GM18519 (cell line): ENCODE measurements around the gene CAPN13.

Experiments
- ATAC-seq: cut with Tn5 transposase; IDR thresholded peaks from one replicate; pipeline ENCODE4 v1.9.1; 2021; ENCODE audit warnings: mild to moderate bottlenecking, moderate library complexity; ENCODE audit not compliant: unreplicated experiment, low FRiP score

CAPN13 gene

DNA sequence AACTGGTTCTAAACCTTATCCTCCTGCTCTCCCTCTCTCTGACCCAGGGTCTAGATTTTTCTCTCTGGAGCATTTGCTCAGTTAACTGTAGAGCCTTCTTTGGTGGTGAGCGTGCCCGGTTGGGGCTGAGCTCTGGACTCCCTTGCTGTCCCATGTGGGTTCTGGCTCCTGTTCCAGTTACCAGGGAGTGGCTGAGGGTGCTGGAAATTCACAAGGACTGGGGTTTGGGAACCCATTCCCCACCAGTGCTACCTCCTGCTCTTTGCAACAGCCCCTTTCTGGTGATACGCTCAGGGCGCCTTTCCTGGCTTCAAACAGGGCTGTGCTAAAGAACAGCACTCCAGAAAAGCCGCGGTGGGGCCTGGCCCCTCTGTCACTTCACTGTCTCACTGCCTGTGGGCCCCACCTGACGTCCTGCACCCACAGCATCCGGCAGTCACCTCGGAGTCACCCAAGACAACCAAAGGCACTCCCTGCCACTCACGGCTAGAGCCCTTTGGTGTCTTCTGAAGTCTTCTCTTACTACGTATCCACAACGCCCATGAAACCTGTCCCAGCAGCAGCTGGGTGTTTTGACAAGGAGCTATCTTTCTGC is 41.3 kb downstream of the CAPN13 start:
- ATAC-seq: no peak

DNA sequence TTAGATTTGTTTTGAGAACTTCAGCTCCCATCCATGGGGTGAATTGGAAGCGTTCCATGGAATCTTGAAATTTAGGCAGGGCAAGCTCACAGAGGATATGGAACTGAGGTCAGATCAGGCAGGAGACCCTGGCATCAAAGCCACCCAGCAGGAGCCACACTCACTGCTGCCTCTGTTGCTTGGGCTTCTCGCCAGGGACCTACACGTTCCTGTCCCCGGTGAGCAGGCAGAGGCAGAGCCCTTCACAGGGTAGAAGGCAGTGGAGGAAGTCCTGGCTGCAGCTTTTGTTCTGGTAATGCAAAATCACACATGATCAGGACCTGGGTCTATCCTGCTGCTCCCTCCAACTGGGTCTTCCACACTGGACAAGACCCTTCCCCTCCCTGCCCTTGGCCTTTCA is 42.1 kb downstream of the CAPN13 start:
- ATAC-seq: no peak

DNA sequence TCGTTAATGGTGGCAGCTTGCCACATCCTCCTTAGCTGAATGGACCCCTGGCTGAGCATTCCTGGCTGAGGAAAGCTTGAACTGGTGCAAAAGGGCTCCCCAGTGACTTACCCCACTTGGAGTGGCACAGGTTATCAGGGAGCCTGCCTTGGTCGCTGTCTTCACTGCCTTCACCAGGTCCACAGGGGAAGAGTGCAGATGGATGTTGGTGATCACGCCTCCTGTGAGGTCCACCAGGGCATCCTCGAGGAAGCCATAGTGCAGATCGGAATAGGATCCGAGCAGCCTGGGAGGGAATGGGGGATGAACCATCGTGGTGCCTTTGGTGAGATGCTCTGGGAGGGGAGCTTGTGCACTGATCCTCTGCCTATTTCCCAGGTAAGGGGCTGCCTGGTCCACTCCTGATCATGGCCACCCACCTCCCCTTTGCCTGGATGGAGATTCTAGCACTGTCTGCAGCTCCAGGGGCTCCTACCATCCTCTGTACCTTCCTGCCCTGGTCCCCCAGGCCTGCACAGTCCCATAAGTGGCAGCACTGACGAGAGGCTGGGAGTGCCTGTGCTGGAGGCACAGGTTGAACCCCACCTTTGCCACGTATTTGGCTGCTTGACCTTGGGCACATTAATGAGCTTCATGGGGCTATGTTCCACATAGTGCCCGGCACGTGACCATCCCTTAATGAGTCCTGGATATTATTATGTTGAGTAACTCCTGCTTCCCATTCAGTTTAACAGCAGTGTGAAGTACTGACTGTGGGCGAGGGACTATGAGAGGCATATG is 43.0 kb downstream of the CAPN13 start:
- ATAC-seq: no peak

DNA sequence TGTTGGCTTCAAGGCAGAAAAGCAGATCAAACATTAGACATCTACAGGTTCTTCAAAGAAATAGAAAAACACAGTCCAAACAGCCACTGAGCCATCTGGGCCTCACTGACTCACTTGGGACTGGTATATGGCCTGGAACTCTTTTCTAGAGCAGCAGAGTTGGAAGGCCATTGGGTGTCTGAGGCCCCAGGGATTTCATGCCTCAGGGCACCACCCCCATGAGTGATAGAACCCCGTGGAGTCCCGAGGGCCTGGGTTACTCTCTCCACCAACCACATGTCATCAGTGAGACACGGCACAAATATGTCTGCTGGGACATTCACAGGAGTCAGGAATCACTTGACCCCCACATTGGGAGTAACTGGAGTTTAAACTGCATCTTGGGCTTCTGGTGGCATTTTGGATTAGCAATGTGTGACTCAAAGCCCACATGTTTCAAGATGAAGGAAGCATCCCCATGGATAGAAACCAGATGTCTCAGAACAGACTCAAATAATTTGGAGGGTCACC is 44.0 kb downstream of the CAPN13 start:
- no peak for ATAC-seq

DNA sequence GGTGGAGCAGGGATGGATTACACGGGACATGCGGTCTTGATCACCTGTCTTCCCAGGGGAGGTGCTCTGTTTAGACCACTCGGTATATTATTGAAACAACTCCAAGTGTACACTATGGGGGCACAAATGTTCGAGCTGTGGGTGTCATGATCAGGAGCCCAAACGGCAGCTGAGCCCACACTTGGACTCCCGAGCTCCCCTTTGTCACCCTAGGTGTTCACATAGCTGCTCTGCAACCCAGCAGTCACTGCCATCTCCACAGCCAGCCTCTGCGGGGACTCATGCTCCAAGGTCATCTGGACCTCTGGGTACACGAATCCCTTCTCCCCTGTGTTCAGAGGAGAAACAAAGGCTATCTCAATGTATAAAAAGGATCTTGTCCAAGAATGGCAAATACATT is 46.0 kb downstream of the CAPN13 start:
- no peak for ATAC-seq

DNA sequence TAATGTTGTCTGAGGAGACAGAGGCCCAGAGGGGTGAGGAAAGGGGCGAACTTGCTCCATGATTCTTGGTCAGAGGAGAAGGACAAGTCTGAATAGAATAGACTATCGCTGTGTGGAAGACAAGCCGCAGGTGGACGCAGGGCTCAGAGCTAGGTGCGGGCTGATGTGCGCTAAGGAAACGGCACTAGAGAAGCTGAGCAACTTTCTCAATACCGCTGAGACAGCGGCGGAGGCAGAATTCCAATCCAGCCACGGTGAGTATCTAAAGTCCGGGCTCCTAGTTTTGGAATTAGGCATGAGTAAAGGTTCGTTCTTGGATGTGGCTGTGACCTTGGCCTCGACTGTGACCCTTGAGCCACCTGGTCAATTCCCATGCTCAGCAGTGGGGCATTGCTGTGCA is 47.8 kb downstream of the CAPN13 start:
- ATAC-seq: no peak

DNA sequence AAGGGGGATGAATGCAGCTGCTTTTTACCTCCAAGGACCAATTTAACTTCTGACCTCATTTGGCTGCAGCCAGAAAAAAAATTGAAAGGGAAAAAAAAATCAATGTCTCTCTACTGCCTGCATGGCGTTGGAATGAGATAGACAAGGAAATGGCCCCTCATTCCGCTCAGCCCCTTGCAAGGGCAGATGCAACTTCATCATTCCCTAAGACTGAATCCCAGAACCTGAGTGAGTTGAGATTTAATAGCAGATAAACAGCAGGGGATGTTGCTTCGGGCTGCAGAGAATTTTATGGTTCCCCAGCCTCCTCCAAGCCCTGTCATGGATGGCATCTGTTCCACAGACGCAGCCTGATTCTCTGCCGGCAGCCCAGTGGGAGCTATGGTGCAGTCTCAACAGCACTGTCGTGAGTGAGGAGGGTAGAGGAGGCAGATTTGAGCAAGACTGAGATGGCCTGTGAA is 49.0 kb downstream of the CAPN13 start:
- no peak for ATAC-seq

DNA sequence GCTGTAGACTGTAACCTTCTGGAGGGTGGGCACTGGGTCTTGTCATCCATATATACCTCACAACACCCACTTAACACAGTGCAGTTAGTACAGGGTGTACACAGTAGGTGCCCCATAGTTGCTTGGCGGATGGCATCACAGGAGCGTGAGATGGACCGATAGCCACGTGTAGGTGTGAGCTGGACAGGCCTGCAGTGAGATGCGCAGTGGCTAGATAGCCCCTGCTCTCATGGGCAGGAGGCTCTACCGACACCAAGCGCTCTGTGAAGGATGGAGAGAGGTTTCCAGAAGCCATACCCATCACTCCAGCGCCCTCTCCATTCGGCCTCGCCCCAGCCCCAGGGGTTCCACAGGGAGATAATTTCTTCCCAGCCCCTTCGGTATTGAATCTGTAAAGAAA is 49.5 kb downstream of the CAPN13 start:
- ATAC-seq: no peak

DNA sequence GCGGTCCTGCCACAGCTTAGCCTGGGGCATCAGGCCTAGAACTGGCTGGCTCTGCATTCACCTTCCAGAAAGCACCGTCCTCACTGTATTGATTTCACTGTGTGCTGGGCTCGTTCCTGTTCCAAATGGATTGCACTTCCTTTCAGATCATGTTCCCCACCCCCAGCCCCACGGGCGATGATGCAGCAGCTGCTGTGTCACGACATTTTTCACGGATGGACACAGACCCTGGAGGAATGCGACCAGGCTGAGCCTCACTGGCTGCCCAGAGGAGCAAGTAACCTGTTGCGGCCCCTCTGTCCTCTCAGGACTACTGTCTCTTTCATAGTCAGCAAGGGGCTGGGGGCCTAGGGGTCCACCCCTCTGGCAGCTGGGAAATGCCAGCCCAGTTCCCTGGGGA is 50.3 kb downstream of the CAPN13 start:
- no peak for ATAC-seq

DNA sequence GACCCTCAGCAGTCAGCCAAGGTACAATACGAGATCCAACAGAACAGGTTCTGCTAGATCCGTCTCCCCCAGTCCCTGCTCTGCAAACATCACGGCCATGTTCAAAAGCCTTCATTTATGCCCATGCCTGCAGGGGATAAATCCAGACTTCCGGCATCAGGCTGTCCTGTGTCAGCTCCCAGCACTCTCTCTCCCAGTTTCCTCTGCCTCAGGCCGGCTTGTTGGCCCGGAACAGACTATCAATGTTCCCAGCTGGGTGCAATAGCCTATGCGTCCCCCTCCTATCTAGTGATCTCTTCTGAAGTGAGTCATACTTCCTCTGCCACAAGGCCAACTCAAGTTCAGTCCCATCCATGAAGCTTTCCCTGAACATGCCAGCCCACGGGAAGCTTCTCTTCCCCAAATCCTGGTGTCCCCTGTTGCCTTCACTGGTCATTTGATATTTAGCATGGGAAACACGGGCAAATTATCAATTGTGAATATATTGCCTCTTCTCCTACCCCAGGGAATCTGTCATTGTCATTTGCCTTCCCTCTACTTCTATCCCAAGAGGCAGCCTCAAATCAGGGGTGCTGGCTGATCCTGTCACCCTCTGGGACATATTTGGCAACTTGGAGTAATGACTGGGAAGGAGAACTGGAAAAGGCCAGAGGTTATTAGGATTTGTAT is 51.1 kb downstream of the CAPN13 start:
- no peak for ATAC-seq

DNA sequence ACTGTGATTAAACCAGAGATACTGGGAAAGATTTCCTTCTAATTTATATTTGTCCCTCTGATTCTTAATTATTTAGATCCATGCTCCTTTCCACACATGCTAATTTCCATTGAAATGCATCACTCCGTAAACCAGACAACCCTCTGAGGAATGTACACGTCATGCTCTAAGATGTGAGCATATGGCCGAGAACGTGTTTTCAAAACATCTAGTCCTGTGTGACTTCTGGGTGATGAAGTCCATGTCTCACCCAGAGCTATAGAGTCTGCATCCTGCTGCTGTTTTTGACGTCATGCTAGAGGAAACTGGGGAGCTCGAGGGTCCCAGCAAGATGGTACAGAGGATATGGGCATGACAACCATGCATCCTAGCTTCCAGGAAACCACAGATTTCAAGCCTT is 53.6 kb downstream of the CAPN13 start:
- no peak for ATAC-seq

DNA sequence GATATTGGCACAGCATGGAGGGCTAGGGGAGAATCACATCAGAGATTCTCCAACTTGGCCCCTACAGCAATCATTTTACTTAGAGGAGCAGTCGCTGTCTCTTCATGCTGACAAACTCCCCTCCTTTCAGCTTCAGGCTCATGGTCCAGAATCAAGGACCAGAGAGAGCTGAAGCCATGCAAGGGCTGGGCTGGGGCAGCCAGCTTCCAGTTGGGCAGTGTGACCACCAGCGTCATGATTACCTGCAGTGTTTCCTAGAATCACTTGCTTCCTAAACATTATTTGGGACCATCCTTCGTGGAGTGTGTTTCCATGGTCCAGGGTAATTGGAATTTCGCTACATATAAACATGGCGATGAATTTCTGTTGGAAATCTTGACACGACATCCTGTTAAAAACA is 54.4 kb downstream of the CAPN13 start:
- no peak for ATAC-seq

DNA sequence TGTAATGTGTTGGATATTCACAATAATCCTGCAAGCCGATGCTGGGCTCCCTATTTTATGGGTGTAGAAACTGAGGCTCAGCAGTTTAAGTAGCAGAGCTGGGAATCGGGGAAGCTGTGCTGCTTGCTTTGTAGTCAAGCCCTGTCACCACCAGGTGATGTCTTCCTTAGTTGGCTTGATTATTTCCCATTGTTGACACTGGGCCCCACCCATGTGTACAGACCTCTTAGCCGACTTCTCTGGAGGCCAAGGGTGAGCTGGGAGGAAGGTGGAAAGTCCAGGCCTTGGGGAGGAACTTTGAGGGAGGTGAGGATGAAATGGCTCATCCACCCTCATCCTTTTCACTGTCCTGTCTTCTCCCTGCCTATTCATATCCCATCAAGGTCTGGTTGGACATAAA is 60.0 kb downstream of the CAPN13 start:
- no peak for ATAC-seq

DNA sequence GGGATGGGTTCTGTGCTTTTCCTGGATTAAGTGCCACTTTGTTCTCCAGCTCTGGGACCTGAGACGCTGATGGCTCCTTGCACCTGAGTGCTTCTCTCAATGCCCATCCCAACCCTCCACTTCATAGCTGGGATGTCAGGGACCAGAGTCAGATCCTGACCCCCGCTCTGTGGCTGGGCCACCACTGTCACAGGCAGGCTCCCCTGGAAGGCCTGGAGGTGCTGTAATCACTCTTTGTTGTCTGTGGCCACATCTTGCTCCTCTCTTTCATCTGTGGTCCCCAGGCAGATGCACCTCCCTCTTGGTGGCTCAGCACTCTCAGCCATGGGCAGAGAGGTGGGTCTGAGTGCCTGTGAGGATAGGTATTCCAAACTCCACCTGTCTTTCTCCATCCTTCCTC is 62.4 kb downstream of the CAPN13 start:
- ATAC-seq: no peak

DNA sequence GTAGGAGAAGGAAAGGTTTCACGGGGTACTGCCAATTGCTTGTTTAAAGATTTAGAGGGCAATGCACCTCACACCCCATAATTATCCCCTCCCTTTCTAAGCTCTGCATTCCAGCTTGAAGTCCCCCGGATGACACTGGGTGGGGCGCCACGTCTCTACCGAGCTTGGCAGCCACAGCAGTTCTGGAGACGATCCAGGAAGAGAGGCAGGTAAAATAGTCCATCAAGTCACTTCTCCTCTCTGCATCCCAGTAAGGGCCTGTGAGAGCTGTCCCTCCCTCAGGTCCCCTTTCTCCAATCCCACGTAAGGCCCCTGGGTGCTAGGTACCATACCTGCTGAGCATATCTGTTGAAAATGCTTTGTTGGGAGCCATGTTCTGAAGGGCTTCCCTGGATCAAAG is 65.7 kb downstream of the CAPN13 start:
- no peak for ATAC-seq

DNA sequence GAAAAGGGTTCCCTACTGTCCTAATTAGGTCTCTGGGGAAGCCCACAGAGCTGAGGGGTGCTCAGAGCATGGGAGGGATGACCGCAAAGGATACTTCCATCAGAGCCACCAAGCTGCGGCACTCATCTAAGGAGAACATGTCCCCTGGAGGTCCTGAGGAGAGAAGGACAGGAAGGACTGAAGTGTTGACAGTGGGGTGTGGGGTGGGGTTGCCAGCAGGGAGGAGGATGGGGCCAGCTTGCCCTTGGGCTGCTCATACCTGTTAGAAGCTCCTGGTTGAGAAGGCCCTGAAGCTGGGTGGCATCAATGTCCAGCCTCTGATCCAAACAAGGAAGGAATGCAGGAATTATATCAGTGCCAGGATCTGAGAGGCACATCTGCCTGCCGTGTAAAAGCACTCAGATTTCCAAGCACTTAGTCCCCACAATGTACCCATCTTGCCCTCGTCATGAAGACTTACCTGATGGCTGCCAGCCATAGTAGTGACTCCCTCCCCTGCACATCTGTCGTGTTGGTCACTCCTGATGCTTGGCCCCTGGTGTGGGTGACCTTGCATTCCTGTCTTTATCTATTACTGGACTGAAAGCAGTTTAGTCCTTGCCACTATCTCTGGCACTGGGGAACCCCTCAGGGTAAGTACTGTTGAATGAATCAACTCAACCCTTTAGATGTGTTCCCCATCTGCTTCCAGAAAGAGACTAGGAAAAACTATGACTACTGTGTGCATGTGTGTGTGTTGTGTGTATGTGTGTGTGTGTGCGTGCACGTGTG is 68.9 kb downstream of the CAPN13 start:
- ATAC-seq: no peak

DNA sequence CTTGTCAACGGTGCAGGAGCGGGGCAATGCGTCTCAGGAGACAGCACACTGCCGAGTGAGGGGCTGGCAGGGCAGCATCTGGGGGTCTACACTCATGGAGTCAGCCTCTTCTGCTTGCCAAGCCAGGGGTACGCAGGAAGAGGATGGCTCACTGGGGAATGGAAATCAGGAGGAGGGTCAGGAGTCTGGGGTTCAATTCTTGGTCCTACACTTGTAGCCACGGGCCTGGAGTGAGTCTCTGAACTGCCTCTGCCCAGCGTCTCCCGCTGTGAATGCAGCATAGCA is 70.0 kb downstream of the CAPN13 start:
- ATAC-seq: no peak

DNA sequence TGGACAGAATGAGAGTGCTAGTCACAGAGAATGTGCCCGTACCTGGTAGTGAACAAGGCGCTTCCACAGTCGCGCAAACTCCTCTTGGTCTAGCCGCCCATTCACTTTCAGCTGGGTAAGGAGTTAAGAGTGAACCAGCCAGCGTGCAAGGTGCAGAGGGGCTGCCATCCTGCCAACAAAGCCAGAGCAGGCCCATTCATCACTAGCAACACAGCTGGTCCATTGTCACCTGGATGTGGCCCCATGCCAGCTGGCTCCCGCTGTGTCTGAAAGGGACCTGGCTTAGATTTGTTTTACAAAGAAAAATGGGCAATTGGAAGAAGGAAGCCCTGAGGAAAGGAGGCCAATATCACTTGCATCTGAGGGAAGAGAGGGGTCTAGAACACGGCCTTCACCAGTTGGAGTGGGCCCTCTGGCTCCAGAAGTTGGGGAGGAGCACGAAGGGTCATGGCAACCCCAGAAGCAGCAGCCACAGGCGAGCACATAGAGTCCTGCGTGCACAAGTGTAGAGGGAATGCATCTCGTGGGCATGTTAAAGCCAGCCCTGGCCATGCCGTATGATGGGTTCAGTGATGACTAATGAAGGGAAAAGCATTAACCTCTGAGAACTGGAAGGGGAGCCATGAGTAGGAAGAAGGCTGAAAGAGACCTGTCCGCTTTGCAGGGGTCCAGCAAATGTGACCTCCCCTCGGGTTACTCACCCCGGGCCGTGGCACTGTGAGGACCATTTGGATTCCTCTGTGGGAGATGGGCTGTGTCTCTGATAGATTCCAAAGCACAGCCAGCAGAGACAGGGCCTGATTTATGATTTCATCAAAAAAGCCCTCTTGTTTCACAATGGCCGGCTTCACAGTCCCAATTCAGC is 70.6 kb downstream of the CAPN13 start:
- ATAC-seq: no peak

DNA sequence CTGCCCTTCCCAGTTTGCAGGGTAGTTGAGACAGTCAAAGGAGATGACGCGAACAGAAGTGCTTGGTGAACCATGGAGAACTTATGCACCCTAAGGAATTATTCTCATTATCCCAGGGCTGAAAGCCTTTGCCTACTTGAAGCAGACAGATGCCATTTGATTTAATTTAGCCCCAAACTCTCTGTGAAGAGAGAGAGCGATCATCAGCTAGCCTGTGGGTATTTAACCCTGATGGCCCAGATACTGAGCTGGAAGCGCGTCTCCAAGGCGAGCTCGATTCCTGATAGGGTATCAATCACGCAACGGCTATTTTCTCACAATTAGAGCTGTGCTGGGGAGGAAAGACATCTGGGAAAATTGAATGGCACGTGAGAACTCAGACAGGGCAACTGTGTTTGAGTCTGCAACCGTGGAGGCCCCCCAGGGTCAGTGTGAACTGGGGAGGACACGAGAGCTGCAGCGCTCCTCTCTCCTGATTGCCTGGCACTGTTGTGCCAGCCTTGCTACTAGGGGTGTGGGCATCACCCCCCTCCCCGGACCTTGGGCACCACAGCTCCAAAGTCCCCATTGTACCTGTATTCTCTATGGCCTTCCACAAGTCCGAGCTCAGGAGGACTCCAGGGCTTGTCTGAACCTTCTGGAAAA is 73.2 kb downstream of the CAPN13 start:
- ATAC-seq: no peak

DNA sequence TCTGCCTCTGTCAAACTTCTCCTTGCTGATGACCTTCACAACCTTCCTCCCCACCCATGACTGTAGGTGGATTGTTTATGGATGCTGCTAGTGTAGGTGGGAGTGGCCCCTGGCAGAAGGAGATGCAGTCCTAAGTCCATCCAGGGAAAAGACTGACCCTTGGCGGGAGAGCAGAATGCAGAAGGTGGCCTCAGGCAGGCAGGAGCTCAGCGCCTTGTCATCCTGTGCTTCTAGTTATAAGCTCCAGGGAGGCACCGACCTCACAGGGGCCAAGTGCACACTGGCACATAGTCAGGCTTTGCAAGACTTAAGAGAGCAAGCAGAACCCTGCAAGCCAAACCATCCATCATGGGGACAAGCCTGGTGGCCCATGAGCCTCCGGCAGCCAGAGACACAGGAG is 74.4 kb downstream of the CAPN13 start:
- no peak for ATAC-seq
